SH-SY5Y (cell line): ENCODE measurements around the gene RGS8.

Source experiments
- GATA2 ChIP-seq: IDR thresholded peaks from 2 replicates; pipeline ENCODE4 v1.6.1; 2011; ENCODE audit warnings: mild to moderate bottlenecking, low read depth, low read length
- GATA3 ChIP-seq: IDR thresholded peaks from 2 replicates; pipeline ENCODE4 v1.6.1; 2011; ENCODE audit warnings: low read depth, mild to moderate bottlenecking, low read length, moderate library complexity

- TF ChIP-seq GATA2 (no peak), GATA3 (no peak)
These were observed 27.5 kb downstream of the RGS8 start for GRCh38 chr1:182656842-182657397.
